ENCODE data around the gene RARA. TPM values are rescaled to one million over a fixed set of nuclear protein-coding genes. Genes with fewer than 3 reads are reported as not detected.

The RARA gene
- total RNA-seq, 1 experiment from 2014 or later, result 12.2 TPM

DNA sequence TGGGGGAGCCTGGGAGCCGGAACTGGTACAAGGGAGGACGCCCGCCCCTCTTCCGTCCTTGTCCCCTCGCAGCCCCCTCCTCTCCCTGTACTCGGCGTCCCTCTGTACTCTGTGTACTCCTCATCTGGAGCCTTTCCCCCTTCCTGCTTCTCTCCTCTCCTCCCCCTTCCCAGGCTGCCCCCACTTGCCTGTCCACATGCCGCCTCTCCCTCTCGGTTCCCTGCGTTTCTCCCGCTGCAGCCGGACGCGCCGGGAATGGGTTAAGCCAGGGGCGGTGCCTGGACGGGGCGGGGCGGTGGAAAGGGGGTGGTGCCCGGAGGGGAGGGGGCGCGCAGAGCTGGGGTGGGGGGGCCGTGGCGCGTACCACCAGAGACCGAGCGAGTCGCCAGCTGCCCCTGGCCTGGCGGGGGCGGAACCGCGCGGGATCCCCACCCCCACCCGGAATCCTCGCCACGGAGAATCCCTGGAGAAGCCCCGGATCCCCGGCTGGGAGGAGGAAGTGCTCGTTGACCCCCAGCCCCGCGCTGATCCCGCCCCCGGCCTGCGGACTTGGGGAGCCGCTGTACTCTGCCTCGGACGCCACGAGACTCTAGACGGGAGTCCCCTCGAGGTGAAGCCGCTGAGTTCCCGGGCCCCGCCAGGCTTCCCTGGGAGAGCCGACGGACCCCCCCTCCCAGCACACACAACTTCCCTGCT is 33.0 kb downstream of the RARA start:
- H3K27ac Mint-ChIP-seq (ENCODE audit: low read depth, unreplicated experiment), result no peak overlapping the region
- no peaks in the 10 kb centered on the region for H3K36me3 Mint-ChIP-seq (ENCODE audit: insufficient read depth, unreplicated experiment)
- H3K27me3 Mint-ChIP-seq (ENCODE audit: insufficient read depth, unreplicated experiment), result no peaks in the 10 kb centered on the region
- POLR2A ChIA-PET, result interaction anchor here (0.5 to 1.1 kb wide), 2 partner anchors 22 to 335 kb away, joined by 3 read pairs; no protein-coding TSS in a partner anchor
- H3K9me3 Mint-ChIP-seq (ENCODE audit: unreplicated experiment), result no peaks in the 10 kb centered on the region
- CTCF ChIA-PET, result interaction anchor here (1.1 kb wide), 1 partner anchor 25 kb away, joined by 4 read pairs; no protein-coding TSS in a partner anchor
- DNase-seq (ENCODE audit: unreplicated experiment), result no peak
- peak overlapping the region; percentile 63 for H3K4me3 Mint-ChIP-seq (ENCODE audit: unreplicated experiment)
- H3K4me1 Mint-ChIP-seq (ENCODE audit: insufficient read depth, unreplicated experiment), result peaks cover 28% of the 10 kb centered on the region
- no TSS peak for BruUV-seq (replicated peaks)
- intact Hi-C loops (cut with micrococcal nuclease), result no loop called here
- TF ChIP-seq, protein P1, sequence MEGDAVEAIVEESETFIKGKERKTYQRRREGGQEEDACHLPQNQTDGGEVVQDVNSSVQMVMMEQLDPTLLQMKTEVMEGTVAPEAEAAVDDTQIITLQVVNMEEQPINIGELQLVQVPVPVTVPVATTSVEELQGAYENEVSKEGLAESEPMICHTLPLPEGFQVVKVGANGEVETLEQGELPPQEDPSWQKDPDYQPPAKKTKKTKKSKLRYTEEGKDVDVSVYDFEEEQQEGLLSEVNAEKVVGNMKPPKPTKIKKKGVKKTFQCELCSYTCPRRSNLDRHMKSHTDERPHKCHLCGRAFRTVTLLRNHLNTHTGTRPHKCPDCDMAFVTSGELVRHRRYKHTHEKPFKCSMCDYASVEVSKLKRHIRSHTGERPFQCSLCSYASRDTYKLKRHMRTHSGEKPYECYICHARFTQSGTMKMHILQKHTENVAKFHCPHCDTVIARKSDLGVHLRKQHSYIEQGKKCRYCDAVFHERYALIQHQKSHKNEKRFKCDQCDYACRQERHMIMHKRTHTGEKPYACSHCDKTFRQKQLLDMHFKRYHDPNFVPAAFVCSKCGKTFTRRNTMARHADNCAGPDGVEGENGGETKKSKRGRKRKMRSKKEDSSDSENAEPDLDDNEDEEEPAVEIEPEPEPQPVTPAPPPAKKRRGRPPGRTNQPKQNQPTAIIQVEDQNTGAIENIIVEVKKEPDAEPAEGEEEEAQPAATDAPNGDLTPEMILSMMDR (IDR thresholded peaks at IDR 0.05; ENCODE audit: unreplicated experiment), result no peak

DNA sequence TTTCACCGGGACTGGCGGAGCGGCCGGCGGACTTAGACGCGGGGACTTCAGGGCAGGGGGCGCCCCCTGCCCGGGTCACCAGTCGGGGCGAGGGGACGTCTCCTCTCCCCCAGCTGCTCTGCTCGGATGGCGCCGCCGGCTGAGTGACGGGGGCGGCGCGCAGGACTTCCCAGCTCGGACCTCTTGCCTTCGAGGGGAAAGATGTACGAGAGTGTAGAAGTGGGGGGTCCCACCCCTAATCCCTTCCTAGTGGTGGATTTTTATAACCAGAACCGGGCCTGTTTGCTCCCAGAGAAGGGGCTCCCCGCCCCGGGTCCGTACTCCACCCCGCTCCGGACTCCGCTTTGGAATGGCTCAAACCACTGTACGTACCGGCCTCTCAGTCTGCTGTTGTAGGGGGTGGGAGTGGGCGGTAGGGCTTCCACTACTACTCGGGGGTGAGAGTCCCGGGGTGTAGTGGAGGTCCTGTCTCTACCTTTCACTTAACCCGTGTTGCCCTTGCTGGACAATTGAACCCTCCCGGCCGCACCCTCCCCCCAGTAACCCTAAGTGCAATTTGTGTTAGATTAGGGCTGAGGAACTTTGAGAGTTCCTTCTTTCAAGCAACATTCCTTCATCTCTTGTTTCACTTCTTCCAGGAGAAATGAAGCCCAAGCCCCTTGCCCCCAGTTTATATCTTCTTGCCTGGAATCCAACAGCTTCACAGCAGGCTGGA is 33.7 kb downstream of the RARA start:
- no peak for DNase-seq (ENCODE audit: unreplicated experiment)
- no peaks in the 10 kb centered on the region for H3K36me3 Mint-ChIP-seq (ENCODE audit: insufficient read depth, unreplicated experiment)
- TF ChIP-seq, protein P1 (IDR thresholded peaks at IDR 0.05; ENCODE audit: unreplicated experiment), result no peak
- no peaks in the 10 kb centered on the region for H3K9me3 Mint-ChIP-seq (ENCODE audit: unreplicated experiment)
- H3K27me3 Mint-ChIP-seq (ENCODE audit: insufficient read depth, unreplicated experiment), result no peaks in the 10 kb centered on the region
- no TSS peak for BruUV-seq (replicated peaks)
- peak overlapping the region; percentile 63 for H3K4me3 Mint-ChIP-seq (ENCODE audit: unreplicated experiment)
- CTCF ChIA-PET, result interaction anchor here (1.6 kb wide), 1 partner anchor 39 kb away, joined by 7 read pairs; no protein-coding TSS in a partner anchor
- peaks cover 31% of the 10 kb centered on the region for H3K4me1 Mint-ChIP-seq (ENCODE audit: insufficient read depth, unreplicated experiment)
- POLR2A ChIA-PET, result no interaction called here
- intact Hi-C loops (cut with micrococcal nuclease), result no loop called here
- H3K27ac Mint-ChIP-seq (ENCODE audit: low read depth, unreplicated experiment), result no peak overlapping the region

DNA sequence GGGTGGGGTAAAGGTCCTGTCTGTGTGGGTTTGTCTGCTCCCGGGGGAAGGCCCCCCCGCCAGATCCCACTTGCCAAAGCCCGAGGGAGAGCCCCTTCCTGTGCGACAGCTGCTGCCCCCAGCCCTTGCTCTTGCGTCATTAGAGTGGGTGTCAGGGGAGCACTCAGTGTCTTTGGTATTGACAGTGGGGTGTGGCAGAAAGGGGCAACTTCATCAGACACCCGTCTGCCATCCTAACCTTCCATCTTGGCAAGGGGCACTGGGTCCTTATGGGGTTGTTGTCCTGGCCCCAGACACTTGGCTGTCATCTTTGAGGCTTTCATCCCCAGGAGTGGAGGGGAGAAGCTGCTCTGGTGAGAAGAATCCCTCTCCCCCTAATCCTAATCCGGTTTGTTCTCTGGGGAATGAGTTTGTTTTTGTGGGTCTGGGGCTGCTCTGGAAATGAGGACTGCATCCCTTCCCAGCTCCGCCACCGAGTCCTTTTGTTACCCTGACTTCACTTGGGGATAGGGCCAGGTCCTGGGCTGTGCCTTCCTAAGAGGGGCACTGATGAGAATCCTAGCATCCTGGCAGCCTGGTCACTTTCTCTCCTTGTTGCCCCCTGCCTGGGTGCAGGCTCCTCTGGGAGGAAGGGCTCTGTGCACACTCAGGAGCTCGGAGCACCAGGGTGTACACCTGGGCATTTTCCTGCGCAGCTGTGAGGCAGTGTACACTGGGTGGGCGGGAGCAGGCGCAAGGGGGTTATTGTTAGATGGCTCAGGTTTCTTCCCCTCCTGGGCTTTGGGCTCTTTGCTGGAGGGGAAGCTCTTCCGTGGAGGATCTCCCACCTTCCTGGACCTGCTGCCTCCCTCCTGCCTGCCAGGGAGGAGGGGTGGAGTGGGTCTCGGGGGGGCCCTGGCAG is 34.5 kb downstream of the RARA start:
- intact Hi-C loops (cut with micrococcal nuclease), result no loop called here
- H3K27ac Mint-ChIP-seq (ENCODE audit: low read depth, unreplicated experiment), result no peak overlapping the region
- H3K4me1 Mint-ChIP-seq (ENCODE audit: insufficient read depth, unreplicated experiment), result peaks cover 37% of the 10 kb centered on the region
- POLR2A ChIA-PET, result no interaction called here
- H3K36me3 Mint-ChIP-seq (ENCODE audit: insufficient read depth, unreplicated experiment), result no peaks in the 10 kb centered on the region
- H3K27me3 Mint-ChIP-seq (ENCODE audit: insufficient read depth, unreplicated experiment), result no peaks in the 10 kb centered on the region
- CTCF ChIA-PET, result interaction anchor here (0.7 to 1.6 kb wide), 2 partner anchors 40 to 217 kb away, joined by 4 to 7 read pairs; no protein-coding TSS in a partner anchor
- BruUV-seq (replicated peaks), result no TSS peak
- peak overlapping the region; percentile 63 for H3K4me3 Mint-ChIP-seq (ENCODE audit: unreplicated experiment)
- DNase-seq (ENCODE audit: unreplicated experiment), result no peak
- H3K9me3 Mint-ChIP-seq (ENCODE audit: unreplicated experiment), result no peaks in the 10 kb centered on the region
- TF ChIP-seq, protein P1 (IDR thresholded peaks at IDR 0.05; ENCODE audit: unreplicated experiment), result no peak

All from MCF 10A (cell line).